ENCODE results near the gene JAK1. TPM values are rescaled to one million over a fixed set of nuclear protein-coding genes. Genes with fewer than 3 reads are reported as not detected.

Gene JAK1
- total and polyA plus RNA-seq, 12 donors, result 23.4 to 155 (median 91.1) TPM

- Histone ChIP-seq H3K36me3 (replicated peaks in 1 of 2) (no peaks in the 10 kb centered on the region), H3K9me3 (replicated peaks in 1 of 3) (no peaks in the 10 kb centered on the region), H3K4me1 (replicated peaks in 1 of 2) (peaks cover 27 to 57% of the 10 kb centered on the region in 2 donors), H3K27me3 (no peaks in the 10 kb centered on the region), H3K27ac (no peak overlapping the region), H3K4me3 (no peak overlapping the region)
- TF ChIP-seq POLR2A (IDR thresholded peaks at IDR 0.05), result no peak
- TF ChIP-seq CTCF (IDR thresholded peaks at IDR 0.05), result no peak
- intact Hi-C loops (cut with DNase I), result loop anchor here in 1 of 2 donors (10.0 kb wide), 1 partner anchor 66 kb away; no protein-coding TSS in a partner anchor
- no peak for DNase-seq
Observed at GRCh38 chr1:64960731-64961130, 5.6 kb downstream of the JAK1 start.

- no peaks in the 10 kb centered on the region for H3K9me3 ChIP-seq (replicated peaks in 1 of 3)
- H3K36me3 ChIP-seq (replicated peaks in 1 of 2), result no peaks in the 10 kb centered on the region
- no peak for TF ChIP-seq POLR2A (IDR thresholded peaks at IDR 0.05)
- no peak for TF ChIP-seq CTCF (IDR thresholded peaks at IDR 0.05)
- no peak overlapping the region for H3K4me3 ChIP-seq
- H3K4me1 ChIP-seq (replicated peaks in 1 of 2), result peaks cover 22 to 61% of the 10 kb centered on the region in 2 donors
- DNase-seq, result peak in 5 of 7 donors; percentile 32 to 75 (median 57)
- 42 to 63% (median 56%) methylated on average over 6 of the region's 6 CpGs for WGBS, 4 donors
- H3K27me3 ChIP-seq, result no peaks in the 10 kb centered on the region
- H3K27ac ChIP-seq, result peak overlapping the region in 1 of 5 donors; percentile 10
- intact Hi-C loops (cut with DNase I), result loop anchor here in 1 of 2 donors (10.0 kb wide), 1 partner anchor 65 kb away; no protein-coding TSS in a partner anchor
Observed at GRCh38 chr1:64959986-64960385, 6.4 kb downstream of the JAK1 start.

- no peak for DNase-seq
- peak overlapping the region in 2 of 5 donors; percentile 57 to 59 for H3K27ac ChIP-seq
- TF ChIP-seq POLR2A (IDR thresholded peaks at IDR 0.05) (no peak), CTCF (IDR thresholded peaks at IDR 0.05) (no peak)
- H3K4me3 ChIP-seq, result no peak overlapping the region
- intact Hi-C loops (cut with DNase I), result no loop called here
- 52 to 59% (median 56%) methylated on average over 3 of the region's 3 CpGs for WGBS, 4 donors
- no peaks in the 10 kb centered on the region for H3K9me3 ChIP-seq (replicated peaks in 1 of 3)
- no peaks in the 10 kb centered on the region for H3K27me3 ChIP-seq
- H3K4me1 ChIP-seq (replicated peaks in 1 of 2), result peaks cover 18 to 62% of the 10 kb centered on the region in 2 donors
- H3K36me3 ChIP-seq (replicated peaks in 1 of 2), result no peaks in the 10 kb centered on the region
Observed at GRCh38 chr1:64956733-64957441, 9.5 kb downstream of the JAK1 start.

- peaks cover 18 to 55% of the 10 kb centered on the region in 2 donors for H3K4me1 ChIP-seq (replicated peaks in 1 of 2)
- H3K36me3 ChIP-seq (replicated peaks in 1 of 2), result no peaks in the 10 kb centered on the region
- no peak overlapping the region for H3K4me3 ChIP-seq
- no peaks in the 10 kb centered on the region for H3K9me3 ChIP-seq (replicated peaks in 1 of 3)
- 41 to 51% (median 46%) methylated on average over 3 of the region's 3 CpGs for WGBS, 4 donors
- H3K27ac ChIP-seq, result peak overlapping the region in 1 of 5 donors; percentile 57
- TF ChIP-seq CTCF (IDR thresholded peaks at IDR 0.05) (no peak), POLR2A (IDR thresholded peaks at IDR 0.05) (no peak)
- intact Hi-C loops (cut with DNase I), result no loop called here
- DNase-seq, result no peak
- no peaks in the 10 kb centered on the region for H3K27me3 ChIP-seq
Observed at GRCh38 chr1:64956010-64956640, 10.2 kb downstream of the JAK1 start.
